GM12878 (cell line): ENCODE measurements around the gene DCST1. TPM values are rescaled to one million over a fixed set of nuclear protein-coding genes. Genes with fewer than 3 reads are reported as not detected.

ENCODE experiments used
- ATAC-seq: fragments of 200-7000 bp; cut with Tn5 transposase; 3 replicates; pipeline ENCODE4 v1.9.1; 2020; ENCODE audit warnings: mild to moderate bottlenecking, moderate library complexity
- BruUV-seq: library from RNA; stranded (reverse); fragments of 400-500 nt; replicated peaks from 2 replicates; lab custom pipeline; 2021; lab: Mats Ljungman, UMichigan
- CTCF ChIA-PET: fragments of 300-600 bp; sonication (Branson Sonifier 250); formaldehyde crosslinking; extraction: SDS; loops from one replicate; lab custom pipeline; 2021; ENCODE audit warnings: inconsistent platforms; lab: Yijun Ruan, JAX
- POLR2A ChIA-PET: fragments of 350-600 bp; formaldehyde crosslinking; extraction: SDS; loops from one replicate; lab custom pipeline; 2021; ENCODE audit warnings: inconsistent platforms; lab: Charles Lee
- RAD21 ChIA-PET: fragments of 300-600 bp; sonication (Branson Sonifier 250); formaldehyde crosslinking; loops from one replicate; lab custom pipeline; 2023; ENCODE audit warnings: antibody characterized with exemption; ENCODE audit not compliant: unreplicated experiment; lab: Charles Lee
- SMC1A ChIA-PET: fragments of 300-600 bp; sonication (Branson Sonifier 250); formaldehyde crosslinking; loops from one replicate; lab custom pipeline; 2023; ENCODE audit not compliant: unreplicated experiment, uncharacterized antibody; lab: Charles Lee
- DNase-seq: peaks from one replicate; pipeline ENCODE4 v3.0.0-alpha.2; 2011; ENCODE audit warnings: low read depth, low spot score
- FAIRE-seq: peaks from 3 replicates; lab custom pipeline; 2011; peaks lifted over from hg19 to GRCh38; lab: Jason Lieb, UNC
- H2AFZ ChIP-seq: 2 replicates; pipeline ENCODE4 v1.6.0; 2011; ENCODE audit warnings: low read depth, low read length, control low read depth; ENCODE audit not compliant: control insufficient read depth
- H3K27ac ChIP-seq: 2 replicates; pipeline ENCODE4 v1.5.1; 2011; ENCODE audit warnings: control low read depth; ENCODE audit not compliant: control insufficient read depth, insufficient read depth
- H3K27me3 ChIP-seq, 2 experiments: replicated peaks in 1 of 2; 2 replicates each; pipeline versions ENCODE4 v1.6.0 to v1.6.1; 2011; ENCODE audit warnings: low read length in 1 of 2; ENCODE audit not compliant: control insufficient read depth in 2 of 2, insufficient read depth in 2 of 2
- H3K36me3 ChIP-seq, 2 experiments: 2 replicates each; pipeline ENCODE4 v1.5.1; 2011; ENCODE audit warnings: low read length in 1 of 2; ENCODE audit not compliant: control insufficient read depth in 2 of 2, insufficient read depth in 2 of 2
- H3K4me1 ChIP-seq: 2 replicates; pipeline ENCODE4 v1.6.1; 2011; ENCODE audit warnings: mild to moderate bottlenecking, low read length, moderate library complexity, mixed read lengths; ENCODE audit not compliant: control insufficient read depth, insufficient read depth
- H3K4me2 ChIP-seq: 2 replicates; pipeline ENCODE4 v1.6.0; 2011; ENCODE audit warnings: control low read depth; ENCODE audit not compliant: control insufficient read depth, insufficient read depth
- H3K4me3 ChIP-seq: fragments of 200-600 bp; sonication (generic); 2 replicates; pipeline ENCODE4 v1.5.1; 2016
- H3K79me2 ChIP-seq: 2 replicates; pipeline ENCODE4 v1.6.0; 2011; ENCODE audit warnings: low read length; ENCODE audit not compliant: control insufficient read depth, insufficient read depth
- H3K9ac ChIP-seq: 2 replicates; pipeline ENCODE4 v1.8.0; 2011; ENCODE audit warnings: low read length, control low read depth, mixed read lengths; ENCODE audit not compliant: control insufficient read depth, insufficient read depth
- H3K9me3 ChIP-seq: replicated peaks from 3 replicates; pipeline ENCODE4 v1.5.1; 2011; ENCODE audit warnings: mild to moderate bottlenecking, low read length; ENCODE audit not compliant: control insufficient read depth, insufficient read depth
- H4K20me1 ChIP-seq: 2 replicates; pipeline ENCODE4 v1.6.0; 2011; ENCODE audit not compliant: control insufficient read depth, insufficient read depth
- BCL11A ChIP-seq: IDR thresholded peaks from 2 replicates; pipeline ENCODE4 v1.6.1; 2011; ENCODE audit warnings: low read depth, low read length
- CBFB ChIP-seq: IDR thresholded peaks from 2 replicates; pipeline ENCODE4 v1.6.1; 2016; ENCODE audit warnings: antibody characterized with exemption, low read depth
- CHD1 ChIP-seq: IDR thresholded peaks from 2 replicates; pipeline ENCODE4 v1.6.1; 2012; ENCODE audit warnings: low read depth, low read length, improper control_type of control experiment
- CHD4 ChIP-seq: fragments of 200-600 bp; sonication (generic); IDR thresholded peaks from 2 replicates; pipeline ENCODE4 v1.6.1; 2016; ENCODE audit warnings: mild to moderate bottlenecking
- CTCF ChIP-seq, 3 experiments: IDR thresholded peaks in 2 of 3; conservative IDR thresholded peaks in 1 of 3; 2 replicates each; pipeline ENCODE4 v1.5.1; 2011; ENCODE audit warnings: low read depth in 3 of 3, low read length in 3 of 3, mild to moderate bottlenecking in 3 of 3, control low read depth in 2 of 3, moderate library complexity in 2 of 3, inconsistent platforms in 1 of 3, mixed read lengths in 1 of 3; ENCODE audit not compliant: control insufficient read depth in 2 of 3, insufficient read depth in 1 of 3; ENCODE audit errors: extremely low read depth in 1 of 3
- EGR1 ChIP-seq, 2 experiments: IDR thresholded peaks; 1 replicate in 1 of 2; 2 replicates in 1 of 2; pipeline ENCODE4 v1.6.1; 2011 to 2012; ENCODE audit warnings: low read depth in 2 of 2, low read length in 2 of 2, borderline replicate concordance in 1 of 2, mild to moderate bottlenecking in 1 of 2, moderate library complexity in 1 of 2
- EP300 ChIP-seq, 2 experiments: fragments of 150-350 bp in 1 of 2; IDR thresholded peaks; 2 replicates each; pipeline ENCODE4 v1.6.1; 2011 to 2012; ENCODE audit warnings: low read depth in 2 of 2, low read length in 2 of 2, borderline replicate concordance in 1 of 2, improper control_type of control experiment in 1 of 2, inconsistent platforms in 1 of 2; ENCODE audit not compliant: control insufficient read depth in 1 of 2
- IKZF1 ChIP-seq: fragments of 450-650 bp; conservative IDR thresholded peaks from 2 replicates; pipeline ENCODE4 v1.6.1; 2017; ENCODE audit warnings: antibody characterized with exemption, mild to moderate bottlenecking
- JUND ChIP-seq: IDR thresholded peaks from 2 replicates; pipeline ENCODE4 v1.6.1; 2012; ENCODE audit warnings: low read depth, mild to moderate bottlenecking, low read length, improper control_type of control experiment, moderate library complexity
- NBN ChIP-seq: fragments of 450-650 bp; IDR thresholded peaks from 2 replicates; pipeline ENCODE4 v1.6.1; 2016
- NFXL1 ChIP-seq: fragments of 450-650 bp; IDR thresholded peaks from 2 replicates; pipeline ENCODE4 v1.6.1; 2017; ENCODE audit warnings: antibody characterized with exemption, mild to moderate bottlenecking, borderline replicate concordance
- PAX5 ChIP-seq: IDR thresholded peaks from 2 replicates; pipeline ENCODE4 v1.6.1; 2011; ENCODE audit warnings: low read depth, low read length, borderline replicate concordance
- POLR2A ChIP-seq: IDR thresholded peaks from 2 replicates; pipeline ENCODE4 v1.6.1; 2011; ENCODE audit warnings: low read depth, mild to moderate bottlenecking, low read length
- RELA ChIP-seq: fragments of 450-650 bp; IDR thresholded peaks from 2 replicates; pipeline ENCODE4 v1.8.0; 2014; ENCODE audit warnings: borderline replicate concordance; ENCODE audit not compliant: partially characterized antibody
- STAT1 ChIP-seq: fragments of 450-650 bp; conservative IDR thresholded peaks from 2 replicates; pipeline ENCODE4 v1.6.1; 2014; ENCODE audit warnings: antibody characterized with exemption, mild to moderate bottlenecking
- YY1 ChIP-seq: IDR thresholded peaks from 2 replicates; pipeline ENCODE4 v1.6.1; 2011; ENCODE audit warnings: low read depth, mild to moderate bottlenecking, low read length
- WGBS: methylation state at CpG from one replicate; pipeline ENCODE4 v1.1.6; 2016; ENCODE audit warnings: low lambda C conversion rate; ENCODE audit not compliant: insufficient replicate concordance, insufficient coverage; ENCODE audit errors: missing lambda C conversion rate; 5-methylcytosine and 5-hydroxymethylcytosine counted together
- in situ Hi-C: fragments of 300-500 bp; cut with MboI; formaldehyde crosslinking; loops from 9 replicates; pipeline ENCODE4 v1.14.3; 2018; ENCODE audit warnings: mixed read lengths
- intact Hi-C: fragments of 100-400 bp; cut with micrococcal nuclease; formaldehyde crosslinking; loops from one replicate; pipeline ENCODE4 v1.14.2; 2022; ENCODE audit not compliant: unreplicated experiment
- polyA plus RNA-seq, 11 experiments: library from polyadenylated mRNA; depleted of rRNA in 4 of 11; unstranded in 6 of 11; stranded (reverse) in 5 of 11; fragments of >200 nt; fragmentation: Nextera tagmentation in 4 of 11; fragmentation: Illumina TruSeq in 1 of 11; extraction: Ambion mirVana in 4 of 11; extraction: Trizol in 1 of 11; gene quantifications; 1 replicate in 1 of 11; 2 replicates in 10 of 11; pipeline versions ENCODE4 v1.2.1 to v1.2.3, GENCODE V29; 2011 to 2016; ENCODE audit warnings: inconsistent platforms in 2 of 11, missing spikeins in 2 of 11, low read depth in 1 of 11
- total RNA-seq, 4 experiments: library from RNA; depleted of rRNA in 3 of 4; stranded (reverse); fragments of >200 nt in 3 of 4; fragmentation: Illumina TruSeq in 1 of 4; extraction: Trizol in 1 of 4; gene quantifications; 2 replicates each; pipeline versions ENCODE4 v1.2.1 to v1.2.3, GENCODE V29; 2013 to 2021
- TF ChIP-seq, protein P1 (sequence below): fragments of 450-650 bp; IDR thresholded peaks from 2 replicates; pipeline ENCODE4 v1.6.1; 2017; ENCODE audit warnings: low read depth, mild to moderate bottlenecking, moderate library complexity
- TF ChIP-seq, protein P2 (sequence below): fragments of 450-650 bp; IDR thresholded peaks from 2 replicates; pipeline ENCODE4 v1.6.1; 2016; ENCODE audit warnings: mild to moderate bottlenecking

Gene DCST1
- total and polyA plus RNA-seq, 10 of the 15 experiments (the other 5 are each of a cell fraction or from before 2014, with no cell fraction given), result not detected

DNA sequence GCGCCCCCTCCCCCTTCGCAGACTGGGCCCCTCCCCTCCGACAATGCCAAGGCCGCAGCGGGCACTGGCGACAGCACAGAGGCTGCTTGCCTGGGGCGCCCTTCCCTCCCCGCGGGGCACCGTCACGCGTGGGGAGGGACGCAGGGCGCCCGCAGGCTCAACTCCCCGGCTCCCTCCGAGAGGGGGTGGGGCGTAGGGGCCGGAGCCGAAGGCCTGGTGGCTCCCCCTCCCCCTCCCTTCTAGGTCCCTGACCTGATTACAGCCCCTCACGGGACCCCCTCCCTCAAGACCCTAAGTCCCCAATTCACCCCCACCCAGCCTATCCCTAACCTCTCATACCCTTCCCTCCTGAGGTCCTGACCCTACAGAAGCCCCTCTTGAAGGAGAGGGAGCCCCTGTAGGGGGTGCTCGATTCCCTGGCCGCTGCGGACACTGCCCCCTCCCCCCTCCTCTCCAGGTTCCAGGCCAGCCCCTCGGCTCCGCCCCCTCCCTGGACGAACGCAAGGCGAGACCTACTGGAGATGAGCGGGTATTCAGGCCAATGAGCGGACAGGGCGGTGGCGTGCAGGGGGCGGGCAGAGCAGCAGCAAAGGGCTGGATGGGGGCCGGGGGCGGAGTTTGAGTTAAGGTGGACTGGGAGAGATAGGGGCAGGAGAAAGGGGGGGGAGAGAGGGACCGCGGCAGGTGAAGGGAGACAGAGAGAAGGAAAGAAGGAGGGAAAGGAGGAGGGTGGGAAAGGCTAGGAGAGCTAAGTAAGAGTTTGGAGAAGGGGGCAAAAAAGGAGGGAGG is 31.8 kb upstream of the DCST1 start:
- Histone ChIP-seq H2AFZ (peak overlapping the region; percentile 90), H3K36me3 (no peaks in the 10 kb centered on the region; a peak in 1 of 4 replicates), H3K9me3 (no peaks in the 10 kb centered on the region), H4K20me1 (0 out of 2 replicates have a peak, but pooled peaks cover 2% of the 10 kb centered on the region), H3K9ac (peak overlapping the region; percentile 66; the same call in 1 of the 2 replicates), H3K27me3 (no peaks in the 10 kb centered on the region), H3K4me3 (peak overlapping the region; percentile 98), H3K4me1 (peaks cover 39% of the 10 kb centered on the region), H3K79me2 (peaks cover 46% of the 10 kb centered on the region), H3K4me2 (peak overlapping the region; percentile 36), H3K27ac (peak overlapping the region; percentile 79)
- POLR2A ChIA-PET, result interaction anchor here (0.6 to 3.4 kb wide), 8 partner anchors 15 to 799 kb away, joined by 3 to 36 read pairs (median 4); partner anchors contain the start of genes ADAM15, CKS1B, FLAD1 and SHC1
- ATAC-seq (peak; percentile 76), DNase-seq (peak; percentile 94), FAIRE-seq (peak; percentile 73)
- WGBS, result under 1% methylated on average over 24 of the region's 38 CpGs
- BruUV-seq, result no TSS peak
- RAD21 ChIA-PET, result interaction anchor here (0.8 to 3.3 kb wide), 4 partner anchors 16 to 83 kb away, joined by 3 to 14 read pairs (median 6); no protein-coding TSS in a partner anchor
- CTCF ChIA-PET, result interaction anchor here (0.6 to 11.0 kb wide), 6 partner anchors 15 to 135 kb away, joined by 3 to 226 read pairs (median 3); partner anchors contain the start of genes CKS1B, FLAD1 and SHC1
- SMC1A ChIA-PET, result interaction anchor here (0.8 to 0.9 kb wide), 4 partner anchors 25 to 60 kb away, joined by 3 to 4 read pairs (median 3); no protein-coding TSS in a partner anchor
- intact Hi-C loops, result loop anchor here (2.0 to 5.0 kb wide), 3 partner anchors 15 to 65 kb away; partner anchors contain the start of genes PMVK and PYGO2
- in situ Hi-C loops, result no loop called here
- TF ChIP-seq NFXL1 (no peak), IKZF1 (peak; percentile 25), BCL11A (no peak), STAT1 (no peak), JUND (no peak), PAX5 (no peak), CHD4 (0 out of 2 replicates have a peak, but pooled peaks have one; percentile 43), RELA (no peak), EGR1 (IDR thresholded peaks at IDR 0.05; ENCODE audit: borderline replicate concordance in 1 of 2, low read depth in 2 of 2, low read length in 2 of 2) (peak in 1 of 2 experiments; percentile 87; a peak in 2 of 3 replicates), NBN (peak; percentile 91), CBFB (no peak), EP300 (IDR thresholded peaks at IDR 0.05; ENCODE audit: borderline replicate concordance in 1 of 2, control insufficient read depth in 1 of 2, low read depth in 2 of 2, low read length in 2 of 2) (no peak), POLR2A (peak; percentile 1; the same call in 1 of the 2 replicates), CTCF (IDR thresholded peaks at IDR 0.05 in 2 of 3, conservative IDR thresholded peaks at IDR 0.05 in 1 of 3; ENCODE audit: control insufficient read depth in 2 of 3, extremely low read depth in 1 of 3, insufficient read depth in 1 of 3, low read depth in 3 of 3, low read length in 3 of 3) (peak; percentile 37 to 53 (median 51); a peak in 5 of 6 replicates), CHD1 (no peak), YY1 (0 out of 2 replicates have a peak, but pooled peaks have one; percentile 28)
- TF ChIP-seq, protein P1, sequence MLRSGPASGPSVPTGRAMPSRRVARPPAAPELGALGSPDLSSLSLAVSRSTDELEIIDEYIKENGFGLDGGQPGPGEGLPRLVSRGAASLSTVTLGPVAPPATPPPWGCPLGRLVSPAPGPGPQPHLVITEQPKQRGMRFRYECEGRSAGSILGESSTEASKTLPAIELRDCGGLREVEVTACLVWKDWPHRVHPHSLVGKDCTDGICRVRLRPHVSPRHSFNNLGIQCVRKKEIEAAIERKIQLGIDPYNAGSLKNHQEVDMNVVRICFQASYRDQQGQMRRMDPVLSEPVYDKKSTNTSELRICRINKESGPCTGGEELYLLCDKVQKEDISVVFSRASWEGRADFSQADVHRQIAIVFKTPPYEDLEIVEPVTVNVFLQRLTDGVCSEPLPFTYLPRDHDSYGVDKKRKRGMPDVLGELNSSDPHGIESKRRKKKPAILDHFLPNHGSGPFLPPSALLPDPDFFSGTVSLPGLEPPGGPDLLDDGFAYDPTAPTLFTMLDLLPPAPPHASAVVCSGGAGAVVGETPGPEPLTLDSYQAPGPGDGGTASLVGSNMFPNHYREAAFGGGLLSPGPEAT, result peak; percentile 99
- TF ChIP-seq, protein P2, sequence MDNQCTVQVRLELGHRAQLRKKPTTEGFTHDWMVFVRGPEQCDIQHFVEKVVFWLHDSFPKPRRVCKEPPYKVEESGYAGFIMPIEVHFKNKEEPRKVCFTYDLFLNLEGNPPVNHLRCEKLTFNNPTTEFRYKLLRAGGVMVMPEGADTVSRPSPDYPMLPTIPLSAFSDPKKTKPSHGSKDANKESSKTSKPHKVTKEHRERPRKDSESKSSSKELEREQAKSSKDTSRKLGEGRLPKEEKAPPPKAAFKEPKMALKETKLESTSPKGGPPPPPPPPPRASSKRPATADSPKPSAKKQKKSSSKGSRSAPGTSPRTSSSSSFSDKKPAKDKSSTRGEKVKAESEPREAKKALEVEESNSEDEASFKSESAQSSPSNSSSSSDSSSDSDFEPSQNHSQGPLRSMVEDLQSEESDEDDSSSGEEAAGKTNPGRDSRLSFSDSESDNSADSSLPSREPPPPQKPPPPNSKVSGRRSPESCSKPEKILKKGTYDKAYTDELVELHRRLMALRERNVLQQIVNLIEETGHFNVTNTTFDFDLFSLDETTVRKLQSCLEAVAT, result peak; percentile 94
